Vagina (tissue), 2 donors: ENCODE measurements around the gene BCAS4.

Experiments
- CTCF ChIP-seq, 3 experiments: fragments of 450-650 bp in 2 of 3; fragments of 200-600 bp in 1 of 3; sonication (generic) in 1 of 3; IDR thresholded peaks; one replicate each; pipeline ENCODE4 v1.5.1; 2017 to 2019; ENCODE audit warnings: antibody characterized with exemption in 3 of 3, mild to moderate bottlenecking in 2 of 3, moderate library complexity in 2 of 3
- POLR2A ChIP-seq, 2 donors: fragments of 450-650 bp; IDR thresholded peaks; one replicate each; pipeline ENCODE4 v1.6.1; 2017; ENCODE audit warnings: antibody characterized with exemption in 2 of 2, mild to moderate bottlenecking in 2 of 2, moderate library complexity in 2 of 2

- TF ChIP-seq CTCF (IDR thresholded peaks at IDR 0.05) (no peak), POLR2A (IDR thresholded peaks at IDR 0.05) (no peak)
Observed at GRCh38 chr20:50834599-50835005, 39.7 kb downstream of the BCAS4 start.
